Endothelial cell of umbilical vein (primary cell): ENCODE measurements around the gene CD33. TPM values are rescaled to one million over a fixed set of nuclear protein-coding genes. Genes with fewer than 3 reads are reported as not detected.

ENCODE experiments used
- BruUV-seq: library from RNA; stranded (reverse); fragments of 400-500 nt; replicated peaks from 2 replicates; lab custom pipeline; 2021; lab: Mats Ljungman, UMichigan
- CTCF ChIA-PET: fragments of 300-600, 350-600 bp; sonication (Branson Sonifier 250); formaldehyde crosslinking; loops from one replicate; lab custom pipeline; 2021; ENCODE audit warnings: antibody characterized with exemption, inconsistent platforms; lab: Charles Lee
- POLR2A ChIA-PET: fragments of 300-600, 350-600 bp; sonication (Branson Sonifier 250); formaldehyde crosslinking; loops from one replicate; lab custom pipeline; 2021; ENCODE audit warnings: antibody characterized with exemption, inconsistent platforms; lab: Charles Lee
- DNase-seq: peaks from one replicate; pipeline ENCODE4 v3.0.0-alpha.2; 2011; ENCODE audit warnings: low read depth, low spot score
- FAIRE-seq: peaks from 2 replicates; lab custom pipeline; 2011; peaks lifted over from hg19 to GRCh38; lab: Jason Lieb, UNC
- H2AFZ ChIP-seq: 2 replicates; pipeline ENCODE4 v1.6.0; 2012; ENCODE audit warnings: low read depth, low read length, control low read depth, inconsistent platforms
- H3K27ac ChIP-seq: 2 replicates; pipeline ENCODE4 v1.5.1; 2011; ENCODE audit warnings: low read depth, mild to moderate bottlenecking, control low read depth, low read length, moderate library complexity; ENCODE audit not compliant: insufficient read depth
- H3K27me3 ChIP-seq, 2 experiments: 2 replicates each; pipeline versions ENCODE4 v1.6.0 to v1.6.1; 2011; ENCODE audit warnings: low read length in 2 of 2, mixed read lengths in 1 of 2; ENCODE audit not compliant: control insufficient read depth in 2 of 2, insufficient read depth in 2 of 2
- H3K36me3 ChIP-seq, 2 experiments: 2 replicates in 1 of 2; 3 replicates in 1 of 2; pipeline ENCODE4 v1.5.1; 2011; ENCODE audit warnings: low read length in 2 of 2, mild to moderate bottlenecking in 1 of 2, moderate library complexity in 1 of 2; ENCODE audit not compliant: control insufficient read depth in 2 of 2, insufficient read depth in 2 of 2; ENCODE audit errors: extremely low read depth in 1 of 2
- H3K4me1 ChIP-seq: 3 replicates; pipeline ENCODE4 v1.5.1; 2011; ENCODE audit warnings: mild to moderate bottlenecking, low read length; ENCODE audit not compliant: control insufficient read depth, insufficient read depth; ENCODE audit errors: extremely low read depth
- H3K4me2 ChIP-seq: 2 replicates; pipeline ENCODE4 v1.6.1; 2011; ENCODE audit warnings: low read length, control low read depth, mixed read lengths; ENCODE audit not compliant: insufficient read depth
- H3K4me3 ChIP-seq, 3 experiments: fragments of 200-600 bp in 1 of 3; sonication (generic), shearing (Covaris generic) in 1 of 3; replicated peaks in 1 of 3; 2 replicates each; pipeline ENCODE4 v1.5.1; 2011 to 2016; ENCODE audit warnings: control low read depth in 3 of 3, low read length in 3 of 3, mild to moderate bottlenecking in 2 of 3, inconsistent platforms in 1 of 3, low read depth in 1 of 3, moderate library complexity in 1 of 3; ENCODE audit not compliant: insufficient read depth in 1 of 3
- H3K79me2 ChIP-seq: 2 replicates; pipeline ENCODE4 v1.6.0; 2012; ENCODE audit warnings: low read length, inconsistent platforms; ENCODE audit not compliant: control insufficient read depth, insufficient read depth
- H3K9ac ChIP-seq: replicated peaks from 2 replicates; pipeline ENCODE3; 2011; ENCODE audit warnings: low read length, control low read depth; ENCODE audit not compliant: insufficient read depth; ENCODE audit errors: extremely low read depth
- H3K9me1 ChIP-seq: replicated peaks from 3 replicates; pipeline ENCODE4 v1.6.0; 2011; ENCODE audit warnings: mild to moderate bottlenecking, low read length; ENCODE audit not compliant: control insufficient read depth, insufficient read depth; ENCODE audit errors: extremely low read depth
- H3K9me3 ChIP-seq: replicated peaks from 2 replicates; pipeline ENCODE4 v1.5.1; 2012; ENCODE audit warnings: low read length, inconsistent platforms; ENCODE audit not compliant: control insufficient read depth, insufficient read depth
- H4K20me1 ChIP-seq: replicated peaks from 2 replicates; pipeline ENCODE3; 2011; ENCODE audit warnings: mild to moderate bottlenecking, low read length; ENCODE audit not compliant: control insufficient read depth, insufficient read depth; ENCODE audit errors: extremely low read depth
- EZH2 ChIP-seq: IDR thresholded peaks from 2 replicates; pipeline ENCODE4 v1.6.1; 2012; ENCODE audit warnings: borderline replicate concordance, low read depth, mild to moderate bottlenecking, moderate library complexity, low read length, inconsistent platforms; ENCODE audit not compliant: severe bottlenecking
- FOS ChIP-seq: IDR thresholded peaks from 2 replicates; pipeline ENCODE4 v1.6.1; 2011; ENCODE audit warnings: mild to moderate bottlenecking, low read length, moderate library complexity, borderline replicate concordance; ENCODE audit not compliant: insufficient read depth
- GATA2 ChIP-seq: IDR thresholded peaks from 2 replicates; pipeline ENCODE4 v1.7.0; 2011; ENCODE audit warnings: low read depth, mild to moderate bottlenecking, moderate library complexity, mixed read lengths, low read length; ENCODE audit not compliant: insufficient read length, insufficient read depth
- JUN ChIP-seq: IDR thresholded peaks from 2 replicates; pipeline ENCODE4 v1.6.1; 2011; ENCODE audit warnings: borderline replicate concordance, low read depth; ENCODE audit not compliant: insufficient read length, insufficient read depth
- MYC ChIP-seq: IDR thresholded peaks from one replicate; pipeline ENCODE4 v1.6.1; 2011; ENCODE audit warnings: mild to moderate bottlenecking, low read depth, low read length
- POLR2A ChIP-seq: IDR thresholded peaks from 2 replicates; pipeline ENCODE4 v1.6.1; 2012; ENCODE audit warnings: low read depth, mild to moderate bottlenecking, control low read depth, low read length
- POLR2AphosphoS5 ChIP-seq: IDR thresholded peaks from 2 replicates; pipeline ENCODE4 v1.6.1; 2012; ENCODE audit warnings: low read depth, mild to moderate bottlenecking, control low read depth, low read length, moderate library complexity; ENCODE audit not compliant: insufficient read depth
- dilution Hi-C: fragments of 300-500 bp; cut with MboI; formaldehyde crosslinking; loops from one replicate; pipeline ENCODE4 v1.15.0; 2019; ENCODE audit warnings: low sequenced_read_pairs; ENCODE audit not compliant: extremely low pct_ligation_motif_present
- intact Hi-C: fragments of 100-400 bp; cut with micrococcal nuclease; formaldehyde crosslinking; loops from one replicate; pipeline ENCODE4 v1.10.0; 2022
- polyA plus RNA-seq, 4 experiments: library from polyadenylated mRNA; depleted of rRNA in 3 of 4; stranded (reverse) in 3 of 4; unstranded in 1 of 4; fragments of >200 nt; gene quantifications; 2 replicates each; pipeline versions ENCODE4 v1.2.1 to v1.2.3, GENCODE V29; 2011 to 2012; ENCODE audit warnings: missing spikeins in 1 of 4
- total RNA-seq: library from RNA; stranded (reverse); gene quantifications from 2 replicates; pipeline ENCODE4 v1.2.3, GENCODE V29; 2021
- TF ChIP-seq, protein P1 (sequence below), 2 donors: IDR thresholded peaks; 1 replicate in 1 of 2; 2 replicates in 1 of 2; pipeline ENCODE4 v1.5.1; 2011; ENCODE audit warnings: low read length in 2 of 2, mild to moderate bottlenecking in 2 of 2, moderate library complexity in 2 of 2, control low read depth in 1 of 2, inconsistent platforms in 1 of 2, low read depth in 1 of 2; ENCODE audit not compliant: insufficient read depth in 1 of 2; ENCODE audit errors: extremely low read depth in 1 of 2
- TF ChIP-seq, protein P2 (sequence below): IDR thresholded peaks from 2 replicates; pipeline ENCODE4 v1.6.1; 2011; ENCODE audit not compliant: insufficient read depth, insufficient read length

CD33 gene
- total and polyA plus RNA-seq, 2 donors (not counting 3 experiments of a cell fraction or from before 2014, with no cell fraction given): not detected

DNA sequence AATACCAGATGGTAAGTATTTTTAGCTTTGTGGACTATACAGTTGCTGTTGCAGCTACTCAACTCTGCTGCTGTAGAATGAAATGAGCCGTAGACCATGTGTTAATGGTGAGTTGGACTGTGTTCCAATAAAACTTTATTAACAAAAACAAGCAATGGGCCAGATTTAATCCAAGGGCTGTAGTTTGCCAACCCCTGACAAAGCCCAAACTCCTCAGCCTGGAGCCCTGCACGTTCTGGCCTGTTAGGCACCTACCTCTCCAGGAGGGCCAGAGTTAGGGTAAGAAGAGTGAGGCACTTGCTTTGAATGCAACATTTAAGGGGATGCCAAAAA lies 36.7 kb upstream of the CD33 start:
- POLR2A ChIA-PET: no interaction called here
- dilution Hi-C loops: no loop called here
- Histone ChIP-seq H4K20me1 (no peaks in the 10 kb centered on the region), H3K4me3 (no peak overlapping the region), H3K9ac (no peak overlapping the region), H3K27ac (no peak overlapping the region), H3K9me1 (no peaks in the 10 kb centered on the region), H2AFZ (no peak overlapping the region), H3K27me3 (no peaks in the 10 kb centered on the region), H3K4me2 (no peak overlapping the region), H3K79me2 (no peaks in the 10 kb centered on the region), H3K36me3 (no peaks in the 10 kb centered on the region), H3K9me3 (no peaks in the 10 kb centered on the region), H3K4me1 (no peaks in the 10 kb centered on the region)
- CTCF ChIA-PET: no interaction called here
- no TSS peak for BruUV-seq
- no peak for TF ChIP-seq JUN
- TF ChIP-seq GATA2: no peak
- TF ChIP-seq FOS: no peak
- TF ChIP-seq EZH2: no peak
- TF ChIP-seq, protein P1, sequence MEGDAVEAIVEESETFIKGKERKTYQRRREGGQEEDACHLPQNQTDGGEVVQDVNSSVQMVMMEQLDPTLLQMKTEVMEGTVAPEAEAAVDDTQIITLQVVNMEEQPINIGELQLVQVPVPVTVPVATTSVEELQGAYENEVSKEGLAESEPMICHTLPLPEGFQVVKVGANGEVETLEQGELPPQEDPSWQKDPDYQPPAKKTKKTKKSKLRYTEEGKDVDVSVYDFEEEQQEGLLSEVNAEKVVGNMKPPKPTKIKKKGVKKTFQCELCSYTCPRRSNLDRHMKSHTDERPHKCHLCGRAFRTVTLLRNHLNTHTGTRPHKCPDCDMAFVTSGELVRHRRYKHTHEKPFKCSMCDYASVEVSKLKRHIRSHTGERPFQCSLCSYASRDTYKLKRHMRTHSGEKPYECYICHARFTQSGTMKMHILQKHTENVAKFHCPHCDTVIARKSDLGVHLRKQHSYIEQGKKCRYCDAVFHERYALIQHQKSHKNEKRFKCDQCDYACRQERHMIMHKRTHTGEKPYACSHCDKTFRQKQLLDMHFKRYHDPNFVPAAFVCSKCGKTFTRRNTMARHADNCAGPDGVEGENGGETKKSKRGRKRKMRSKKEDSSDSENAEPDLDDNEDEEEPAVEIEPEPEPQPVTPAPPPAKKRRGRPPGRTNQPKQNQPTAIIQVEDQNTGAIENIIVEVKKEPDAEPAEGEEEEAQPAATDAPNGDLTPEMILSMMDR (IDR thresholded peaks at IDR 0.05; ENCODE audit: extremely low read depth in 1 of 2, insufficient read depth in 1 of 2, low read depth in 1 of 2, low read length in 2 of 2): no peak
- no peak for TF ChIP-seq POLR2A
- TF ChIP-seq, protein P2, sequence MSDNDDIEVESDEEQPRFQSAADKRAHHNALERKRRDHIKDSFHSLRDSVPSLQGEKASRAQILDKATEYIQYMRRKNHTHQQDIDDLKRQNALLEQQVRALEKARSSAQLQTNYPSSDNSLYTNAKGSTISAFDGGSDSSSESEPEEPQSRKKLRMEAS: no peak
- TF ChIP-seq MYC: no peak
- no peak for TF ChIP-seq POLR2AphosphoS5
- intact Hi-C loops: no loop called here
- FAIRE-seq: no peak
- no peak for DNase-seq
